Head of caudate nucleus (tissue), 42 donors: ENCODE measurements around the gene DRD4.

ENCODE experiments used
- DNase-seq, 42 donors: peaks; one replicate each; pipeline versions ENCODE4 v3.0.0 to v3.0.0-alpha.2; 2020 to 2021; ENCODE audit warnings: mixed read lengths in 7 of 42
- intact Hi-C: fragments of 100-400 bp; cut with DNase I; formaldehyde crosslinking; loops from one replicate; pipeline ENCODE4 v1.15.0; 2022

DRD4 gene

DNA sequence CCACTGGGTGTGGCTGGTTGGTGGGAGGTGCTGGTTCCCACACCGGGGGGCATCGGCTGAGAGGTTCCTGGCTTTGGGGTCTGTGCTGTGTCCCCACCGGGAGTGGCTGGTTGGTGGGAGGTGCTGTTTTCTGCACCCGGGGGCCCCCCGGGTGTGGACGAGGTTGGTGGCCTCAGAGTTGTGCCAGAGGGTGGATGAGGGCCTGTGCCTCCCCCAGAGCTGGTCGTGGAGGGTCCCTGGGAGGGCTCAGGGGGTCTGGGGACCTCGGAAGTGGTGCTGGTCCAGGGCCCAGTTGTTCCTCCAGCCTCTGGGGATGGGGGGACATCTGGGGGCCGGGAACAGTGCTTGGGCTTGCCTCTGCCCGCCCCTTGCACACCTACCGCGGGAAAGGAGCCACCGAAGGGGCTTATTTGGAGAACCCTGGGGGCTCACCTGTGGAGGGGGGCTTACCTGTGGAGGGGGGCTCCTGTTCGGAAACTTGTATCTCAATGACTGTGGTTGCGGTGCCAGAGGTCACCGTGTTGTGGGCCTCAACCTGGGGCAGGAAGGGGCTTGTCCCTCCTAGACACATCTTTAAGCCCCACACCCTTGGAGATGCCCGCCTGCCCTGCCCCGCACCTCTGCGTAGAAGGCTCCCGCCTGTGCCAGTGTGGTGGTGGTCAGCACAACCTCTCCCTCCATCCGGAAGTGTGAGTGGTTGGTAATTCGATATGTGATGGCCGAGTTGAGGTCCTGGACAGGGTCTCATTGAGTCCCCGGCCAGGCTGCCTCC lies 18.0 kb upstream of the DRD4 start:
- no peak for DNase-seq
- intact Hi-C loops: no loop called here

DNA sequence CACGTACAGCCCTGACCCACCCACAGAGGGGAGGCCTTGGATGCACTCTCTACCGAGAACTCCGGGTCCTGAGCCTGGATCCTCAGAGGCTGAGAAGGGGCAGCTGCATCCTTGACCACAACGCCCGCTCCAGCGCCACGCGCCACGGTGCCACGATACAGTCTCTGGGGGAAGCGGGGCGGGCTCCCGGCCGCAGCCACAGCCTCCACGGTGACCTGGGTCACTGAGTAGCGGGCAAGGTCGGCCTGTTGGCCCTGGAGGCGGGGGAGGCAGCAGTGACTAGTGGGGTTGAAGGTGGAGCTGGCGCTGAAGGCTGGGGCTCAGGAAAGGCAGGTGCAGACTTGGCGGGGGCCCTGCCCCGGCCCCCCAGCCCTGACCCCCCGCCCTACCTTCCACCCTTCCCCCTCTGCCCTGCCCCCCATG lies 17.4 kb upstream of the DRD4 start:
- intact Hi-C loops: no loop called here
- DNase-seq: no peak

DNA sequence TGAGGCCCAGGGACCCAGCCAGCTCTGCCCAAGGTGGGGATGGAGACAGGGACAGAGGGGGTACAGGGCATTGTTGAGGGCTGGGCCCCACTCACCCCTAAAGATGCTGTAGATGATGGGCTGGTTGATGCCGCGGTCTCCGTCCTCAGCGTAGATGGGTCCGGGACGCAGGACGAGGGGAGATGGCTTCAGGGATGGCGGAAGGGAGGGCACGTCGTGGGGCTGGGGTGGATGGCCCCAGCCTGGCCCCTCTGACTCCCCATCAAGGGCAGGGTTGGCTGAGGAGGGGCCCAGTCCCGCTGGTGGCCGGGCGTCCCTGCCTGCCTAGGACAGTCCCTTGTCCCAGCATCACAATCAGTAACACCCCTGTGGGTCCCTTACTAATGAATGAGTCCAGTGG lies 16.9 kb upstream of the DRD4 start:
- intact Hi-C loops: no loop called here
- no peak for DNase-seq

DNA sequence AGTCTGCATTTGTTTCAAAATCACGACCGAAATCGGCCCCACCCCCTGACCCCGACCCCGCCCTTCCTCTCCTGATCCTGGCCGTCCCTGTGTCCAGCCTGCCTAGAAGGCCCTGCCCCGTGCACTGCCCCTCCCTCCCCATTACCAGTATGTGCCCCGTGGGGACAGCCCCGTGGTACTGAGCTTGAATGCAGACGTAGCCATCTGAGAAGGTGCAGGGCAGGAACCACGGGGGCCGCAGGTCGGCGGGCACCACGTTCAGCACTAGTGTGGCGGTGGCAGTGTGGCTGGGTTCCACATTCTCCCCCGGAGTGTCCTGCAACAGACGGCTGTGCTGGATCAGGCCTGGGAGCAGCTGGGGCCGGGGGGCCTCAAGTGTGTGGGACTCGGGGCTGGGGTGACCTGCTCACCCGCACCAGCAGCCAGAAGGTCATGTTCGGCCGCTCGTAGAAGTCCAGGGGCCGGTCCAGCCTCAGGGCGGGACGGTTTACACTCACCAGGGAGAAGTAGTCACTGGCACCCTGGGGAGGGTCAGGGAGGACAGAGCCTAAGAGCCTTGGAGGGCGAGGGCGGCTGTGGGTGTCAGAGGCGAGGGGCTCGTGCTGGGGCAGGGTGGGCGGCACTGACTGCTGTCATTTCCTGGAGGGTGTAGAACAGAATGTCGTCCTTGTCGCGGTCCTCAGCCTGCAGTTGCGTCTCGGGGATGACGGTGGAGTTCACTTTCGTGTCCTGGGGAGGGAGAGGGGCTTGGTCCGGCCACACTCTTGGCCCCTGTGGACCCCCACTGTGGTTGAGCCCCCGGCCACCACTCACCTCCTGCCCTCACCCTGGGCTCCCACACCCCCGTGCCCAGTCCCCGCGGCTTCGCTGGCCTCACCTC lies 15.9 kb upstream of the DRD4 start:
- no peak for DNase-seq
- intact Hi-C loops: no loop called here

DNA sequence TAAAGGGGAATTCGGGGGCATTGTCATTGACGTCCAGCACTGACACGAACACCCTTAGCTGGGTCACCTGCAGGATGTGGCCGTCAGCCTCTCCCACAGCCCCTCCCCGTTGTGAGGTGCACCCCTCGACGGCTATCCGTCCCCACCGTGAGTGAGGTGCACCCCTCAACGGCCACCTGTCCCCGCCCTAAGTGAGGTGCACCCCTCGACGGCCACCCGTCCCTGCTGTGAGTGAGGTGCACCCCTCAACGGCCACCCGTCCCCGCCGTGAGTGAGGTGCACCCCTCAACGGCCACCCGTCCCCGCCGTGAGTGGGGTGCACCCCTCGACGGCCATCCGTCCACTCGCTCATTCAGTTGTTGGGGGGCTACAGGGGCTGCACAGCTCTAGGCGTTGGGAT lies 15.2 kb upstream of the DRD4 start:
- intact Hi-C loops: no loop called here
- DNase-seq: no peak

DNA sequence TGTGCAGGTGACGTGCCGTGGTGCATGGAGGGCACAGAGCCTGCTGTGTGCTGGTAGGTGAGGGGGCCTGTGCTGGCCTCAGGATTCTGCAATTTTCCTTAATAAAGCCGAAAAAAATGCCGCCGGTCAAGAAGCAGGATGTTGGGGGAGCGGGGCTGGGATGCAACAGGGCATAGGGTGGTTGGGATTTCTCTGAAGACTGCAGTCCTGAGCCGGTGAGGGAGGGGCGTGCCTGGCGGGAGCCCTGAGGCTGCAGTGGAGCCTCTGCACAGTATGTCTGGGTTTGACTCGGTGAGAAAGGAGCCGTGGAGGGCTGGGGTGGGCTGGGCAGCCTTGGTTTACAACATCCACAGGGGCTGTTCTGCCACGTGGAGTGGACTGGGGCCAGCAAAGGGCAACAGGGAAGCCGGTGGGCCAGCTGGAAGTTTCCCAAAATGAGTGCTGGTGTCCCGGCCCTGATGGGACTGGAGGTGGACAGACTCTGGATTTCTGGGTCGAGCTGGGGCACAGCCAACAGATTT lies 13.7 kb upstream of the DRD4 start:
- intact Hi-C loops: no loop called here
- DNase-seq: no peak

DNA sequence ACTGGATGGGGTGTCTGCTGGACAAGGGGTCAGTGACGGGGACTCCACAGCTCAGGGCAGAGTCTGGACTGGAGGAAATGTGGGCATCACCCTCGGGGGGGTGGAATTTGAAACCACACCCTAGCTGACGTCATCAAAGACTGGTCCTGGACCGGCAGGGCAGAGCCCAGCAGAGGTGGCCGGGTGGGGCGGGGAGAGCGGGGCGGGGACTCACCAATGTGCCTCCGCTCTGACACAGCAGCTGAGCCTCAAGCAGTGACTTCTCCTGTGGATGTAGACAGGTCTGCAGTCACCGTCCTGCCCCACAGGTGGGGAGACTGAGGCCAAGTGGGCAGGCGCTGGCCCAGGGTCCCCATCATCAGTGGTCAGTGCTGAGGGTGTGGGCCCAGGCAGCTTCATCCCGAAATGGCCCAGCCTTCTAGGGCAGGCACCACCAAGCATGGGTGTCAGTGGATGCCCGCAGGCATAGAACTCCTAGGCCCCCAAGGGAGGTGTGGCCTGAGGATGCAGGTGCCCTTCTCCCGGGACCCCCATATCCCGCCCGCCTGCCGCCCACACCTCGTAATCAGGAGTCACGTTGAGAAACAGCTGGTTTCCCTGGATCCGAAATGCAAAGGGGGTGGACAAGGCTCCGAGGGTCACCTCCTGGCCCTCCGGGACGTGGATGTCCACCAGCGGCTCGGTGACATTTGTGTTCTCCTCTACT lies 12.9 kb upstream of the DRD4 start:
- intact Hi-C loops: no loop called here

DNA sequence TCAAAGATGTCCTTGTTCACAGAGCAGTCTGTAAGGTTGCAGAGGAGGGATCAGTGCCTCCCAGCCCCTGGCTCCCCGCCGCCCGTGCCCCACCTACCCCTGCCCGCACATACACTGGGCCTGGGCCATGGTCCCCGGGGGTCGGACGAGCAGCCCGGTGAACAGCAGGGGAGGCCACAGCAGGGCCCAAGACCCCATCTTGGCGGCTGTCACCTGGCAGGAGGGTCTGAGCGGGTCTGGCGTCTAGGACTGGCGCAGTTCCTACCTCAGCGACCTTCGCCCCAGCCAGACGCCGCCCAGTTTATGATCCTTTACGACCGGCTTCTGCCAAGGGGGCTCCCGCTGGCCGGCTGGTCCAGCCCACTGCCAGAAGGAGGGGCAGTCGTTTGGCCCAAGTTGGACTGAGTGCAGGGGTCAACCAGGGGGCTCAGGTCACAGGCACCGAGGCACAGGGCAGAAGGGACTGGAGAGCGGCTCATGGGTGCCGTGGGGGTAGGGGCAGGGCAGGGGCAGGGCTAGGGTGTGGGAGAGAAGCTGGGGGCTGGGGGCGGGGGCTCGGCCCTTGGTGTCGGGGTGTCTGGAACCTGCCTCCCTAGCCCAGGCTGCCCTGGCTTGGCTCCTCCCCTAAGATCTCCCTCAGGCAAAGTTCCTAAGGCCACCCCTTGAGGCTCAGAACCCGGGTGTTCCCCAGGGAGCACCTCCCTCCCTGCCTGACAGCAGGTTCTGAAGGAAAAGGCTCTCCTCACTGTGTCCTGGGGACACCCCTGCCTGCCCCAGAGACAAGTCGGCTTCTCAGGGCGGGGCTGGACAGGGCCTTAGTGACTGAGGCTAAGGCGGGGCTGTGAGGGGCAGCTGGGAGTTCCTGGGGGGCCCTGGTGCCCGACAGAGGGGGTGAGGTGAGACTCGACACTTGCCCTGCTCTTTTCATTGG lies 12.1 kb upstream of the DRD4 start, which contains the start of gene CDHR5:
TSS of gene CDHR5 (minus strand) at position 251 of the 931 bp plus-strand sequence. CDS start at position 198, 53 bp downstream.
- intact Hi-C loops: no loop called here
- no peak for DNase-seq

More for the DNA sequence above, 12.9 kb upstream of the DRD4 start:
- DNase-seq: no peak

DNA sequence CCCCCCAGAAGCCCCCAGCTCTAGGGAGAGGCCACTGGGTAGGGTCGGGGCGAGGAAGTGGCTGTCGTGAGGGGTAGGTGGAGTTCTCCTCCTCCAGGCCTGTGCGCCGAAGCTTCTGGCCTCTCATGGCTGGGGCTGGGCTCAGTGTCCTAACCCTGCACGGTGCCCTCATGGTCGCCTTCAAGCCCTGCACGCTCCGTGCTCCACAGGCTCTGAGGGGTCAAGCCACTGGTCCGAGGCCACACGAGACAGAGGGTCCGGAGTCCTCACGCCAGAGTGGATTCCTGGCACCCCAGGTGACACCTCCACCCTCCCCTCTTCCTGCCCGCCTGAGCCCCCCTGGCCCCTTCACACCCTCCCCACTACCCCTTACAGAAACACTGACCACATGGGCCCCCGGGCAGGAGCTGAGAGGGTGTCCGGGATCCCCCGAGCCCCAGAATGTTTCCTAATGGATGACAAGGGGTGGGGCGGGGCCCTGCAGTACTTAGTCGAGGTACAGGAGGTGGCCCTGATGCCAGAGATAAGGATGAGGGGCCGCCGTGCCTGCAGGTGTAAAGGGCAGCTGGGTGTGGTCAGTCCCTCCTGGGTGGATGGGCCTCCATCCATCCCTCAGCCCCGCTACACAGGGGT lies 11.3 kb upstream of the DRD4 start:
- DNase-seq: no peak
- intact Hi-C loops: no loop called here

DNA sequence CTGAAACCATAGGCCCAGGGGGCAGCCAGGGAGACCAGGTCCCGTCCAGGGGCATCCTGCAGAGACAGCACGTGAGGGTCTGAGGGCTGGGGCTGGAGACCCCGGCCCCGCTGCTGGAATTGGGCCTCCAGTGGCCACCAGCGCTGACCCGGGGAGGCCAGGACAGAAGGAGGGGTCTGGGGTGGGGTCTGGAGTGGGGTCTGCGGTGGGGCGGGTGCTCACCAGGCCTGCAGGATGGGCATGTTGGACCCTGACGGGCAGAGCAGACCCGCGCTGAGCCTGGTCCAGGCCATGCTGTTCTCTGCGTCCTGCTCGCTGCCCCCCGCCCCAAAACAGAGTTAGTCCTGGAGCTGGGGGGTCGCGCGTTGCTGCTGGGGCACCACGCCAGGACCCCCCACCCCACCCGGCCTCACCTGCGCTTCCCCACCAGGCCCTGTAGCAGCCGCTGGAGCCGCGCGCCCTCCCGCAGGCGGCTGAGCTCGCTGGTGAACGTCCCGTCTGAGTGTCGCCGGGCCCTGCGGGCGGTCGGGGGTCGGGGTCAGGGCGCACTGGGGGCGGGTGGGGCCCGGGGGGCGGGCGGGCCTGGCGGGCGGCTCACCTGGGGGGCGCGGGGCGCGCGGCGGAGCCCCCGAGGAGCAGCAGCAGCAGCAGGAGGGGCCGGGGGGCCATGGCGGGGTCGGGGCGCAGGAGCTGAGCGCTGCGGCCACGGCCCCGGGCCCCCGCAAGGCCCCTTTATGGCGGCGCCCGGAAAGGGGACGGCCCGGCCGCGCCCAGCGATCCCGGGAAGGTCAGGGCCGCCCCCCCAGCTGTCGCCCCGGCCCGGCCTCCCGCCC lies 10.4 kb upstream of the DRD4 start, which contains the start of gene SCT:
TSS of gene SCT (minus strand) at position 707 of the 833 bp plus-strand sequence. CDS start at position 669, 38 bp downstream.
- intact Hi-C loops: no loop called here
- no peak for DNase-seq

DNA sequence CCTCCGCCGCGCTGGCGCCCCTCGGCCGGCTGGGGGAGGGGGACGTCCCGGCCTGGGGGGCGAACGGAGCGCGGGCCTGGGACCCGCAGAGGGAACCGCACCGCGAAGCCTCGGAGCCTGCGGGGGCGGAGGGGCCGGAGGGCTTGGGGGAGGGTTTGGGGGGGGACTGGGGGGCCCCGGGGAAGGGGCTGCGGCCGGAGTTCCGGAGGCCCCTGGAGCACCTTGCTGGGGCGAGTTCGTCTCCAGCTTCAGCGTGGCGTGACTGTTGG lies 9.8 kb upstream of the DRD4 start:
- no peak for DNase-seq
- intact Hi-C loops: no loop called here

DNA sequence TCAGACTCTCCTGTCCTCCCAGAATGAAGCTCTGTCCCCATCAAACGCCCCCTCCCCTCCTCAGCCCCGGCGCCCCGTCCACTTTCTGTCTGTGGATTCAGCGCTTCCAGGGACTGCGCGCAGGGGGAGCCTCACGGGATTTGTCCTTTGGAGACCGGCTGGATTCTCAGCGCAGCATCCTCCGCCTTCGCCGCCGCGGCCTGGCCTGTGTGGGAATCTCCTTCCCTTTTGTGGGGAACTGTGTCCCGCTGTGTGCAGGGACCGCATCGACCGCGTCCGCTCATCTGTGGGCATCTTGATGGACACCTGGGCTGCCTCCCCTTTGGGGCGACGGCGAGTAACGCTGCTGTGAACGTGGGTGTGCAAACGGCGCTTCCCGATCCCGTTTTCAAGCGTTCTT lies 9.0 kb upstream of the DRD4 start:
- intact Hi-C loops: no loop called here
- no peak for DNase-seq

DNA sequence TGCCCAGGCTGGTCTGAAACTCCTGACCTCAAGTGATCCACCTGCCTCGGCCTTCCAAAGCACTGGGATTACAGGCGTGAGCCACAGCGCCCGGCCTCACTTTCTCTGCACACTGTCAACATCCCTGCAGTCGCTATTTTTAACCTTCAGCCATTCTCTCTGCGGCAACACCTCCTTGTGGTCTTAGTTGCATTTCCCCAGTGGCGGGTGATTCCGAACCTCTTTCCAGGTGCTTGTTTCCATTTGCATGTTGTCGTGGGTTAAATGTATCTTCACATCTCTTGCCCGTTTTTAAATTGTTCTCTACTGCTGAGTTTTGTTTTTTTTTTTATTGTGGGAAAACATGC lies 7.9 kb upstream of the DRD4 start:
- no peak for DNase-seq
- intact Hi-C loops: no loop called here

DNA sequence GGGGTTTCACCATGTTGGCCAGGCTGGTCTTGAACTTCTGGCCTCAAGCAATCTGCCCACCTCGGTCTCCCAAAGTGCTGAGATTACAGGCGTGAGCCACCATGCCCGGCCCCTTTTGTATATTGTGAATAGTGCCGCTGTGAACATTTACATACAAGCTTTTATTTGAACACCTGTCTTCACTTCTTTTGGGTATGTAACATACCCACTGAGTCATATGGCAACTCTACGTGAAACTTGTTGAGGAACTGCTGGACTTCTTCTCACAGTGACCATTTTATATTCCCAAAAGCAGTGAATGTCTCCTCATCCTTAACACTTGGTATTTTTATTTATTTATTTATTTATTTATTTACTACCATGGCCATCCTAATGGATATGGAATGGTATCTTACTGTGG lies 6.2 kb upstream of the DRD4 start:
- intact Hi-C loops: no loop called here
- no peak for DNase-seq

DNA sequence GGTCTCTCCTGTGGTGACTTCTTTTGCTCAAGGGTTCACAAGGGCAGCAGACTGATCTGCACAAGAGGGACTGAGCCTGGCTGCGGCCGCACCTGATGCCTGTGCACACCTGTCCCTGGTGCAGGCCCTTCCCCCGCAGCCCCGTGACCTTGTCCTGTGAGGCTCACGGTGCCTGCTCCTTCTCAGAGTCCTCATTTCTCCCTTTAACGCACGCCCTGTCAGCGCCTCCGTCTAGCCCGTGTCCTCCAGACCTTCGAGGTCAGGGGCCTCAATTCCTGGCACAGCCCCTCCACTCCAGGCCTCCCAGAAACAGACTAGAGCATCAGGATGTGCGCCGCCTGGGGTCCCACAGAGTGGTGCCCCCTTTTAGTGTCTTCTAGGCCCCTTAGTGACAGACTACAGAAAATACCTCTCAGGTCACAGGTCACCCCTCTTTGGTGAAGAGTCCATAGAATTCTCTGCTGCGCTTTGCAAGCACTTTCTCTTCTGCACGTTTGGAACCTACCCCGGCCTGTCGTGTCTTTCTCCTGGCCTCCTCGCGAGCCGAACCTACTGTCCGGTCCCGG lies 1.0 kb upstream of the DRD4 start:
- intact Hi-C loops: no loop called here
- DNase-seq: no peak

DNA sequence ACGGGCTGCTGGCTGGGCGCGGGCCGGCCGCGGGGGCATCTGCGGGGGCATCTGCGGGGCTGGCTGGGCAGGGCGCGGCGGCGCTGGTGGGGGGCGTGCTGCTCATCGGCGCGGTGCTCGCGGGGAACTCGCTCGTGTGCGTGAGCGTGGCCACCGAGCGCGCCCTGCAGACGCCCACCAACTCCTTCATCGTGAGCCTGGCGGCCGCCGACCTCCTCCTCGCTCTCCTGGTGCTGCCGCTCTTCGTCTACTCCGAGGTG lies 194 bp downstream of the DRD4 start:
- peak in 1 of 42 donors; percentile 45 for DNase-seq
- intact Hi-C loops: no loop called here
